GM12865 (cell line): ENCODE data around the gene LRFN5.

Experiments used
- DNase-seq: peaks from one replicate; pipeline ENCODE4 v3.0.0; 2010; ENCODE audit warnings: low read depth
- H3K4me3 ChIP-seq: 2 replicates; pipeline ENCODE4 v1.5.1; 2011; ENCODE audit warnings: mild to moderate bottlenecking, low read depth, low read length, control low read depth
- TF ChIP-seq, protein P1 (sequence below): IDR thresholded peaks from 2 replicates; pipeline ENCODE4 v1.5.1; 2011; ENCODE audit warnings: low read length, control low read depth, low read depth, inconsistent platforms; ENCODE audit not compliant: insufficient read depth; ENCODE audit errors: missing control alignments

Gene LRFN5

GRCh38 chr14:41868396-41868795, 261.7 kb downstream of the LRFN5 start:
- no peak overlapping the region for H3K4me3 ChIP-seq
- DNase-seq, result no peak
- TF ChIP-seq, protein P1, sequence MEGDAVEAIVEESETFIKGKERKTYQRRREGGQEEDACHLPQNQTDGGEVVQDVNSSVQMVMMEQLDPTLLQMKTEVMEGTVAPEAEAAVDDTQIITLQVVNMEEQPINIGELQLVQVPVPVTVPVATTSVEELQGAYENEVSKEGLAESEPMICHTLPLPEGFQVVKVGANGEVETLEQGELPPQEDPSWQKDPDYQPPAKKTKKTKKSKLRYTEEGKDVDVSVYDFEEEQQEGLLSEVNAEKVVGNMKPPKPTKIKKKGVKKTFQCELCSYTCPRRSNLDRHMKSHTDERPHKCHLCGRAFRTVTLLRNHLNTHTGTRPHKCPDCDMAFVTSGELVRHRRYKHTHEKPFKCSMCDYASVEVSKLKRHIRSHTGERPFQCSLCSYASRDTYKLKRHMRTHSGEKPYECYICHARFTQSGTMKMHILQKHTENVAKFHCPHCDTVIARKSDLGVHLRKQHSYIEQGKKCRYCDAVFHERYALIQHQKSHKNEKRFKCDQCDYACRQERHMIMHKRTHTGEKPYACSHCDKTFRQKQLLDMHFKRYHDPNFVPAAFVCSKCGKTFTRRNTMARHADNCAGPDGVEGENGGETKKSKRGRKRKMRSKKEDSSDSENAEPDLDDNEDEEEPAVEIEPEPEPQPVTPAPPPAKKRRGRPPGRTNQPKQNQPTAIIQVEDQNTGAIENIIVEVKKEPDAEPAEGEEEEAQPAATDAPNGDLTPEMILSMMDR, result no peak

DNA sequence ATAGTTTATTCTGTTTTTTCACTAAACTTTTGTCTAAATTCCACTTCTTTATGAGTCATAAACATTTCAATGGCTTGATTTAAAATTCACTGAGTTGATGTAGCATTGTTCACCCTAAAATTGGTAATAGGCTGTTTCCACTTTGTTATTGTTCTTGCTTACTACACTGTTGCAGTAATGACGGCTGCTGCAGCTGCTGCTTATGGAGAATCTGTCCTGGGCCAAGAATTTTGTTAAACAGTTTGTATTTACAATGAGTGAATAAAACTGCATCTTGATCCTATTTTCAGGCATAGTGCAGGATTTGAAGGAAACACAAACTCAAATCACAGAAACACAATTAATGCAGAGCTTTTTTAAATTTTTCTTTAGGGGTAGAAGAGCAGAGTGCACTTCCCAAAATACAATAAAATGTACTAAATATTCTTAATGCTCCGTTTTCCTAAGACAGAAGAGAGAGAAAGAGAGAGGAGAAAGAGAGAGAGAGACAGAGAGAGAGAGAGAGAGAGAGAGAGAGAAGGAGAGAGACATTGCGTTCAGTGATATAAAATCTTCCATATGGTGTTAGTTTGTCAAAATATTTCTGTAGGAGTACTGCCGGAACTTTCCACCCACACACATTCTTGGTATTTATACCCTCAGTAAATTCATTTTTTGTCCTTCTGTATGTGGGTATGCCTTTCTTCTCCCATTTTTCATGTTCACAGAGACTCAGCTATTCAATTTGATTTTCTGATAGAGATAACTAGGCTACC, 266.4 kb downstream of the LRFN5 start:
- no peak overlapping the region for H3K4me3 ChIP-seq
- TF ChIP-seq, protein P1, result no peak
- no peak for DNase-seq

DNA sequence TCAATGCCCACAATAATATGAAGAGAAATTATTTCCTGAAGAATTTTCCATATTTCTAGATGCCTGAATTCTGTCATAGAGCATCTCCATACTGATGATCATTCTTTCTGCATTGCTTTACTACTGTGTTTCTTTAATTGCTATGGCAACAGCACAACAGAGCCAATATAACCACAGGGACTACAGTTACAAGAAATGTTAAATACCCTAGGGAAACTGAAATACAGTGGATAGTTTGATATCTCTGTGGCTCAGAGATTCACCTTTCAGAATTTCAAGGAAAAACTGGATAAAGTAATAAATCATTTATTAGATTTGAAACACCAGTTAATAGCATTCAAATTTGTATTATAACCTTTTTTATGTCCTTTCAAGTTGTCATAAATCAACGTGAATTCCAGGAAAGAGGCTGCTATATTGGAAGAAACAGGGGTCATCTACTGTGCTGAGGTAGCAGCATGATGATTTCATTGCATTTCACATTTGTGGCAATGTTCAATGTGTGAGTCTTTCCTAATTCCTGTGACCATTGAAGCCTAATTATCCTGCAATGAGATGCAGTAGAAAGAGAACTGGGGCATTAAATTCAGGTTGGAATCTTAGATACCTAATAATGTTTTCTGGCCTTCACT, 267.1 kb downstream of the LRFN5 start:
- TF ChIP-seq, protein P1, result no peak
- DNase-seq, result no peak

DNA sequence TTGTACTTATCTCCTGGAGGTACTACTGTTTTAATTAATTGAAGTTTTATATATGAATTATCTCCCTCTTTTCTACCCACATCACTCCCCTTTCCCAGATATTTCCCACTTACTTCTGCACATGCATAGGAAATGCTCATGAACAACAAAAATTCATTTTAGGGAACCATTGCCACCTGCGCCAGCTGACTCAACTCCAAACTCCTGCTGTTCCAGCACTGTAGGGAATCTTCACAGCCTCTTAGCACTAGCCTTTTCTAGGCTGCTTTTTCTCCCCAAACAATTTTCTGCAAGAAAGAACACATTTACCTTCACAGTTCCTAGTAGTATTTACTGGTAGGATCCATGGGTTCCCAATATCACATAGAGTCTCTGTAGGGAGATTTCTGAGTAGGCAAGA, 268.4 kb downstream of the LRFN5 start:
- DNase-seq, result no peak
- TF ChIP-seq, protein P1, result no peak
- no peak overlapping the region for H3K4me3 ChIP-seq

More for the DNA sequence above, 267.1 kb downstream of the LRFN5 start:
- H3K4me3 ChIP-seq, result no peak overlapping the region

DNA sequence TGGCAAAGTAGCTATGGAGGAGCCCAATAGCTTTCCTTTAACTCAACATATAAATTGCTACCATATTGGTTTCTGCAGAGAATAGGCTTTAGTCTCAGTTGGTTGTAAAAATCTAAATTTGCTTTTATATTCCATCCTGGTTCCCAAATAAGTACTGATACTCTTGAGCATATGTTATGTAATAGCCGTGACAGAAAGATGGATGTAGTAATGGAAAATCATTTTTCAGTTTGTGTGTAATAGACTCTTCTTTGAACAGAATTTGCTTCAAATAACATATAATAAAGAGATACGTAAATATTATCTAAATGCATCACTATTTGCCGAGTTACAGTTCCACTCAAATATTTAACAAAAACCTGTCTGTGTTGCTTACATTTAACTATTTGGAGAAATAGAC, 271.6 kb downstream of the LRFN5 start:
- DNase-seq, result no peak
- TF ChIP-seq, protein P1, result no peak
- no peak overlapping the region for H3K4me3 ChIP-seq

DNA sequence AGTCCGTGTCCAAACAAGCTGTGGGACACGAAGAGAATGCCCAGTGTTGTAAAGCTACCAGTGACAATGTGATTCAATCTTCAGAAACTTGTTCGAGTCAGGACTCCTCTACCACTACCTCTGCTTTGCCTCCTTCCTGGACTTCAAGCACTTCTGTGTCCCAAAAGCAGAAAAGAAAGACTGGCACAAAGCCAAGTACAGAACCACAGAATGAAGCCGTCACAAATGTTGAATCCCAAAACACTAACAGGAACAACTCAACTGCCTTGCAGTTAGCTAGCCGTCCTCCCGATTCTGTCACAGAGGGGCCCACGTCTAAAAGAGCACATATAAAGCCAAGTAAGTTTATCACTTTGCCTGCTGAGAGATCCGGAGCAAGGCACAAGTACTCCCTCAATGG, 284.9 kb downstream of the LRFN5 start:
- no peak overlapping the region for H3K4me3 ChIP-seq
- TF ChIP-seq, protein P1, result no peak
- no peak for DNase-seq
